AG20443 (cell line): ENCODE data around the gene TULP3.

Source experiments
- DNase-seq: peaks from one replicate; pipeline ENCODE4 v3.0.0; 2012; ENCODE audit warnings: low spot score, mixed read lengths

TULP3 gene

GRCh38 chr12:2877047-2877952, 13.4 kb upstream of the TULP3 start, which contains the start of the genes FOXM1 and RHNO1:
Gene FOXM1, minus strand, starts transcription at chr12:2877174. Its CDS starts 2,696 bp downstream, at chr12:2874478.
Gene RHNO1, plus strand, starts transcription at chr12:2877223. Its CDS starts 8,144 bp downstream, at chr12:2885367.
- DNase-seq = peak; percentile 98

- DNase-seq = no peak
These were observed 12.5 kb upstream of the TULP3 start for GRCh38 chr12:2877953-2878732.

GRCh38 chr12:2879853-2880252, 10.8 kb upstream of the TULP3 start:
- no peak for DNase-seq

- DNase-seq = no peak
These were observed 5.9 kb upstream of the TULP3 start for GRCh38 chr12:2884810-2885209.

GRCh38 chr12:2886768-2887450, 3.8 kb upstream of the TULP3 start:
- DNase-seq = no peak

- DNase-seq = no peak
These were observed 697 bp upstream of the TULP3 start for GRCh38 chr12:2890001-2890387.

- peak; percentile 55 for DNase-seq
These were observed 756 bp downstream of the TULP3 start for GRCh38 chr12:2891240-2892053.

GRCh38 chr12:2892246-2892645, 1.6 kb downstream of the TULP3 start:
- no peak for DNase-seq

GRCh38 chr12:2893007-2893406, 2.3 kb downstream of the TULP3 start:
- DNase-seq = peak; percentile 56

- DNase-seq = peak; percentile 58
These were observed 4.4 kb downstream of the TULP3 start for GRCh38 chr12:2895051-2895451.

GRCh38 chr12:2895511-2895910, 4.8 kb downstream of the TULP3 start:
- DNase-seq = no peak

- no peak for DNase-seq
These were observed 6.7 kb downstream of the TULP3 start for GRCh38 chr12:2897418-2897817.

- no peak for DNase-seq
These were observed 10.0 kb downstream of the TULP3 start for GRCh38 chr12:2900642-2901041.

GRCh38 chr12:2902272-2902880, 11.7 kb downstream of the TULP3 start:
- no peak for DNase-seq

- DNase-seq = no peak
These were observed 13.6 kb downstream of the TULP3 start for GRCh38 chr12:2904260-2904659.

GRCh38 chr12:2912216-2912575, 21.5 kb downstream of the TULP3 start:
- DNase-seq = no peak

- DNase-seq = no peak
These were observed 28.6 kb downstream of the TULP3 start for GRCh38 chr12:2919249-2919648.

- no peak for DNase-seq
These were observed 31.6 kb downstream of the TULP3 start for GRCh38 chr12:2922329-2922728.

- no peak for DNase-seq
These were observed 32.4 kb downstream of the TULP3 start for GRCh38 chr12:2923057-2923456.

- DNase-seq = no peak
These were observed 33.3 kb downstream of the TULP3 start for GRCh38 chr12:2924019-2924418.

GRCh38 chr12:2925322-2925995, 34.8 kb downstream of the TULP3 start:
- DNase-seq = no peak
